HCT116 (cell line): ENCODE results near the gene LTBP1.
"Not testable (repeated sequence)": the region's sequence is repeated elsewhere in the genome, so short reads cannot be mapped to it uniquely, and the experiment has no call there.

Source experiments
- CEBPB ChIP-seq: IDR thresholded peaks from 2 replicates; pipeline ENCODE4 v1.6.1; 2012; ENCODE audit warnings: low read depth
- ELF1 ChIP-seq: IDR thresholded peaks from 2 replicates; pipeline ENCODE4 v1.6.1; 2012; ENCODE audit warnings: low read depth, borderline replicate concordance
- JUND ChIP-seq: IDR thresholded peaks from 2 replicates; pipeline ENCODE4 v1.6.1; 2012
- POLR2A ChIP-seq: IDR thresholded peaks from 2 replicates; pipeline ENCODE4 v1.7.0; 2011; ENCODE audit warnings: borderline replicate concordance; ENCODE audit not compliant: insufficient read depth, insufficient read length; ENCODE audit errors: extremely low read depth
- POLR2AphosphoS5 ChIP-seq: IDR thresholded peaks from 2 replicates; pipeline ENCODE4 v1.6.1; 2011; ENCODE audit warnings: mild to moderate bottlenecking, low read depth, low read length, moderate library complexity
- RAD21 ChIP-seq: IDR thresholded peaks from 2 replicates; pipeline ENCODE4 v1.6.1; 2012; ENCODE audit warnings: low read depth, mild to moderate bottlenecking
- TF ChIP-seq, protein P1 (sequence below), 3 experiments: fragments of 200-600 bp in 1 of 3; sonication (generic) in 1 of 3; IDR thresholded peaks in 2 of 3; conservative IDR thresholded peaks in 1 of 3; 2 replicates each; pipeline ENCODE4 v1.5.1; 2012 to 2017; ENCODE audit warnings: low read depth in 2 of 3, low read length in 2 of 3, antibody characterized with exemption in 1 of 3, borderline replicate concordance in 1 of 3, control low read depth in 1 of 3, mild to moderate bottlenecking in 1 of 3, mixed read lengths in 1 of 3, mixed run types in 1 of 3, moderate library complexity in 1 of 3; ENCODE audit not compliant: insufficient read depth in 1 of 3

DNA sequence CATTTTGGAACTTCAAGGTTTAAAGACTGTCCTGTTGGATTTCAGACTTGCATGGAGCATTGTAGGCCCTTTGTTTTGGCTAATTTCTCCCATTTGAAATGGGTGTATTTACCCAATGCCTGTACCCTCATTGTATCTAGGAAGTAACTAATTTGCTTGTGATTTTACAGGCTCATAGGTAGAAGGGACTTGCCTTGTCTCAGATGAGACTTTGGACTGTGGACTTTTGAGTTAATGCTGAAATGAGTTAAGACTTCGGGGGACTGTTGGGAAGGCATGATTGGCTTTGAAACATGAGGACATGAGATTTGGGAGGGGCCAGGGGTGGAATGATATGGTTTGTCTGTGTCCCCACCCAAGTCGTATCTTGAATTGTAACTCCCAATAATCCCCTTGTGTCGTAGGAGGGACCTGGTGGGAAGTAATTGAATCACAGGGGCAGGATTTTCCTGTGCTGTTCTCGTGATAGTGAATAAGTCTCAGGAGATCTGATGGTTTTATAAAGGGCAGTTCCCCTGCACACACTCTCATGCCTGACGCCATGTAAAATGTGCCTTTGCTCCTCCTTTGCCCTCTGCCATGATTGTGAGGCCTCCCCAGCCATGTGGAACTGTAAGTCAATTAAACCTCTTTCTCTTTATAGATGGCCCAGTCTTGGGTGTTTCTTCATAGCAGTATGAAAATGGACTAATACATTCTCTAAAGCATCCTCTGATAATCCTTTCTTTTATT, 36.6 kb downstream of the LTBP1 start:
- TF ChIP-seq, protein P1, sequence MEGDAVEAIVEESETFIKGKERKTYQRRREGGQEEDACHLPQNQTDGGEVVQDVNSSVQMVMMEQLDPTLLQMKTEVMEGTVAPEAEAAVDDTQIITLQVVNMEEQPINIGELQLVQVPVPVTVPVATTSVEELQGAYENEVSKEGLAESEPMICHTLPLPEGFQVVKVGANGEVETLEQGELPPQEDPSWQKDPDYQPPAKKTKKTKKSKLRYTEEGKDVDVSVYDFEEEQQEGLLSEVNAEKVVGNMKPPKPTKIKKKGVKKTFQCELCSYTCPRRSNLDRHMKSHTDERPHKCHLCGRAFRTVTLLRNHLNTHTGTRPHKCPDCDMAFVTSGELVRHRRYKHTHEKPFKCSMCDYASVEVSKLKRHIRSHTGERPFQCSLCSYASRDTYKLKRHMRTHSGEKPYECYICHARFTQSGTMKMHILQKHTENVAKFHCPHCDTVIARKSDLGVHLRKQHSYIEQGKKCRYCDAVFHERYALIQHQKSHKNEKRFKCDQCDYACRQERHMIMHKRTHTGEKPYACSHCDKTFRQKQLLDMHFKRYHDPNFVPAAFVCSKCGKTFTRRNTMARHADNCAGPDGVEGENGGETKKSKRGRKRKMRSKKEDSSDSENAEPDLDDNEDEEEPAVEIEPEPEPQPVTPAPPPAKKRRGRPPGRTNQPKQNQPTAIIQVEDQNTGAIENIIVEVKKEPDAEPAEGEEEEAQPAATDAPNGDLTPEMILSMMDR (IDR thresholded peaks at IDR 0.05 in 2 of 3, conservative IDR thresholded peaks at IDR 0.05 in 1 of 3; ENCODE audit: borderline replicate concordance in 1 of 3, insufficient read depth in 1 of 3, low read depth in 2 of 3, low read length in 2 of 3): not testable (repeated sequence)
- TF ChIP-seq RAD21, ELF1, JUND, POLR2AphosphoS5, POLR2A, CEBPB: not testable (repeated sequence)
